GM18861 (cell line): ENCODE measurements around the gene FKBP1B.
"Not testable (repeated sequence)": the region's sequence is repeated elsewhere in the genome, so short reads cannot be mapped to it uniquely, and the experiment has no call there.

Source experiments
- ATAC-seq: cut with Tn5 transposase; IDR thresholded peaks from one replicate; pipeline ENCODE4 v1.9.1; 2021; ENCODE audit not compliant: unreplicated experiment

FKBP1B gene

DNA sequence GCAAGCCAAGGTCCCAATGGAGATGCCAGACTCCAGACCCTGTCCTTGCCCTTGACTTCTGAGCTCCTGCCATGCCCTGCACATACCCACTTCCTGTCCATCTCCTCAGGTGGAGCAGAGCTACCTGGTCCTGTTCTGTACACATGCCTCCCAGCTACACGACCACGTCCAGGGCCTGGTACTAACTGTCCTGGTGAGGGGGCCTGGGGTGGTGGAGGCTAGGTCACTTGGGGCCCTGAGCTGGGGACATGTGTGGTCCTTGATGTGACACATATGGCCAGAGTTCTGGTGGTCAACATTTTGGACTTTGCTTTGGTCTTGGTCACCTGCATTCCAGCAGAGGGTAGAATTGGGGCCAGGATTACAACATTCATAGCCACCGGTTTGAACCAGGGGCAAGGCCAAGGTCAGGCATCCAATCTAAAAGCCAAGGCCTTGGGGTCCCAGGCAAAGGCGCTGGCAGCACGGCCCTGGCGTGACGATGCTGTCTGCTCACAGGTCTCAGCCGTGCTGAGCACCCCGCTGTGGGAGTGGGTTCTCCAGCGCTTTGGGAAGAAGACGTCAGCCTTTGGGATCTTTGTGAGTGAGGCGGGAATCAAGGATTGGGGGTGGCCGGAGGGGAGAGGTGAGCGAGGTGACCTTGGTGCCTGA is 27.1 kb upstream of the FKBP1B start:
- no peak for ATAC-seq

DNA sequence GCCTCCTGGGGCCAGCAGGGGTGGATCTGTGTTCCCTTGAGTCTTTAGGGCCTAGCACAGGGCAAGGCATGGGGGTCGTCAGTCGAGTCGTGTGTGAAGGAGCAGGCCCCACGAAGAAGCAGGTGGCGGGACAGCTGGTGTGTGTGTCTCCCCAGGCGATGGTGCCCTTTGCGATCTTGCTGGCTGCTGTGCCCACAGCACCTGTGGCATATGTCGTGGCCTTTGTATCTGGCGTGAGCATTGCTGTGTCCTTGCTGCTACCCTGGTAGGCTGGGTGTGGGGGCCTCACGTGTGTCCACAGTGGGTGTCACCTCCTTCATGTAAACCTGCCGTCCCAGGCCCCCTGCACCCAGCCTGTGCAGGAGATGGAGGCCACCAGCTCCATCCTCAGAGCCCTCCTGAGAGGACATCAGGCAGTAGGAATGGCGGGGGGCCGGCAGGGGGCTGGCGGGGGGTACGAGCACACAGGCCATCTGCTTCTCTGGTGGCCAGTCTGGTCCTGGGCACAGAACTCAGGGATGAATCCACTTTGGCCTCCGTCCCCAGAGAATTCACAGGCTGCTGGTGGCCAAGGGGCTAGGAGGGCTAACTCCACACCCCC is 26.5 kb upstream of the FKBP1B start:
- no peak for ATAC-seq

DNA sequence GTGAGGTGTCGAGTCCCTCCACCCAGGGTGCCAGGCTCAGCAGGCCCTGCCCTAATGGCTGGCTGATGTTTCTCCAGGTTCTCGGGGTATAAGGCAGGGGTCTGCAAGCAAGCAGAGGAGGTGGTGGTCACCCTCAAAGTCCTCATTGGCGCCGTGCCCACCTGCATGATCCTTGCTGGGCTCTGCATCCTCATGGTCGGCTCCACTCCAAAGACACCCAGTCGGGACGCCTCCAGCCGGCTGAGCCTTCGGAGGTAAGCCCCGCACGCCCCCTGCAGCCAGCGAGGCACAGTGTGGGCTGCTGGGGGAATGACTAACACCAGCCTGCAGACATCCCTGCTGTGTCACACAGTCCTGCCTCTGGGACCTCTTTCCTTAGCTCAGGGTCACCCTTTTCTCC is 25.5 kb upstream of the FKBP1B start:
- no peak for ATAC-seq

DNA sequence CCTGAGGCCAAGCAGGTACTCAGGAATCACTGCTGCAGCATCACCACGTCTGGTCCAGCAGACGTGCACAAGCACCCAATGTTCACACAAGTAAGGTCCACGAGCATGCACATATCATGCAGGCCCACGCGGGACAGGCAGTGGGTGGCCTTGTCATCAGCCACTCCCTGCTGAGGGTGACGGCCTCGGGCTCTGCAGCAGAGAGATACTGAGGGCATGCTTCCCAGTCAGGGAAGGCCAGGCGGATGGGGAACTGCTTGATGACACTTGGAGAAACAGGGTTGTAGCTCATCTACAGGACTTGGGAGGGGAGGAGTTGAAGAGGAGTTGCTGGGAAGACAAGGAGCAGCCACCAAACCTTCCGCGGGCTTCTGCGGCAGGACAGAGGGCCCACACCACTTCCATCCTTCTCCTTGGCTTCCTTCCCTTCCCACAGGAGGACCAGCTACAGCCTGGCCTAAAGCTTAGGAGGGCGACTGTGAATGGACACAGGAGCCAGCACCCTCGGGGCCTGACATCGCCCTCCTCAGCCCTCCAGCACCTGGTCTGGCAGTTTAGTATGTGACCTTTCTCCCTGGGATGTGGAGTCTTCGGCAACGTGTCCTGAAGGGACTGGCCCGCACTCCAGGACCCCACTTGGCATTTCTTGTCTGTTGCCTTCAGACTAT is 24.4 kb upstream of the FKBP1B start:
- ATAC-seq, result no peak

DNA sequence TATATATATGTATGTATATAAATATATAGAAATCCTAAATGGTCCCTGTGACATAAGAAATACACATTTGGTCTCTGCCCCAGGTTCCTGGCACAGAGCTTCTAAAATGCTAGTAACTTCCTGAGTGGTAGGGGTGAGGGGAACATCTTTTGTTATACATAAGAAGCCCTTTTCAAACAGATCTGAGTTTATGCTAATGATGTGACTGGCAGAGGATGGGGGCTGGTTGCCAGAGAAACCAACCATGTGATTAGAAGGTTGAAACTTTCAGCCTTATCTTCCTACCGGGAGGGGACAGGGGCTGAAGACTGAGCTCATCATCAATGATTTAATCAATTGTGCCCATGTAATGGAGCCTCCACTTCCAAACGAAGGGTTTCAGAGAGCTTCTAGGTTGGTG is 23.3 kb upstream of the FKBP1B start:
- ATAC-seq, result no peak

DNA sequence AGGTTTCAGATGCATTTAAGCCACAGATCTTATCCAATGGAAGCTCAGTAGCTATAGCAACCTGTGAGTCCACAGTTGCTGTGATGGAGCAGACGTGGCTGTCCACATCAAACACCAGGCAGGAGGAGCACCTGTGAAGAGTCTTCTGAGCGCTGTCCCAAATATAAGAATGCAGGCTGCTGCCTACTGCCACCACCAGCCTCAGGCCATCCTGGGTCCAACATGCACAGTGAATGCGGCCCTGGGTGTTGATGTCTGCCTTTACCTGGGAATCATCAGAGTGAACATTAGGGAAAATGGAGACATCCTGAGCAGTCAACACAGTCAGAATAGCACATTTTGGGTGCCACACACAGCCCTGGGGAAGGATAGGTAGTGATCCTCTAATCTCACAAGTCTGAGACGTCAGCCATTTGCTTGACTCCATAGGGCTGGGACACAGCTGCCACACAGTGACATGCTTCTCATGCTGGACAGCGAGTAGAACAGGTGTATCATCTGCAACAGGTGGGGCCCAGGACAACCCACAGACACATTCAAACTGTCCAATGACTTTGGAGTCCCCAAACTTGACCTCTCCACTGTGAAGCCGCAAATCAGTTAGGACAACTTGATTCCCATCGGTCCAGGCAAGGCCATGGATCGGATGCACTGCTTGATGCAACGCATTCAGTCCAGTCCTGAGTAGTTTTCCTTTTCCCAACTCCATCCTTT is 10.6 kb upstream of the FKBP1B start:
- ATAC-seq, result no peak

DNA sequence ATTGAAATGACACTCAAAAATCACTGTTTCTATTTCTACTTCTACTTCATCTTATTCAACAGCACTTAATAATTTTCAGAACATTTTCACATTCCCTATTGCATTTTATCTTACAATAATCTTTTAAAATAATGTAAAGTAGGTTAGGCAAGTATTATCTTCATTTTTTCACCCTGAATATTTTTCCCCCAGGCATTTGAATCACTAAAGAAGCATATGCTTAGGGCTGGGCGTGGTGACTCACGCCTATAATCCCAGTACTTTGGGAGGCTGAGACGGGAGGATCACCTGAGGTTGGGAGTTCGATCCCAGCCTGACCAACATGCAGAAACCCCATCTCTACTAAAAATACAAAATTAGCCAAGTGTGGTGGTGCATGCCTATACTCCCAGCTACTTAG is 9.0 kb upstream of the FKBP1B start:
- no peak for ATAC-seq

DNA sequence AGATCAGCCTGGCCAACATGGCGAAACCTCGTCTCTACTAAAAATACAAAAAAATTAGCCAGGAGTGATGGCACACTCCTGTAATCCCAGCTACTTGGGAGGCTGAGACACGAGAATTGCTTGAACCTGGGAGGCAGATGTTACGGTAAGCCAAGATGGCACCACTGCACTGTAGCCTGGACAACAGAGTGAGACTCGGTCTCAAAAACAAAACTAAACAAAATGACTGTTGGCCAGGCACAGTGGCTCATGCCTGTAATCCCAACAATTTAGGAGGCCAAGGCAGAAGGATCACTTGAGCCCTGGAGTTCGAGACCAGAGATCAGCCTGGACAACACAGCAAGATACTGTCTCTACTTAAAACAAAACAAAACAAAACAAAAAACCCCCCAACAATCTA is 6.4 kb upstream of the FKBP1B start:
- ATAC-seq, result not testable (repeated sequence)

DNA sequence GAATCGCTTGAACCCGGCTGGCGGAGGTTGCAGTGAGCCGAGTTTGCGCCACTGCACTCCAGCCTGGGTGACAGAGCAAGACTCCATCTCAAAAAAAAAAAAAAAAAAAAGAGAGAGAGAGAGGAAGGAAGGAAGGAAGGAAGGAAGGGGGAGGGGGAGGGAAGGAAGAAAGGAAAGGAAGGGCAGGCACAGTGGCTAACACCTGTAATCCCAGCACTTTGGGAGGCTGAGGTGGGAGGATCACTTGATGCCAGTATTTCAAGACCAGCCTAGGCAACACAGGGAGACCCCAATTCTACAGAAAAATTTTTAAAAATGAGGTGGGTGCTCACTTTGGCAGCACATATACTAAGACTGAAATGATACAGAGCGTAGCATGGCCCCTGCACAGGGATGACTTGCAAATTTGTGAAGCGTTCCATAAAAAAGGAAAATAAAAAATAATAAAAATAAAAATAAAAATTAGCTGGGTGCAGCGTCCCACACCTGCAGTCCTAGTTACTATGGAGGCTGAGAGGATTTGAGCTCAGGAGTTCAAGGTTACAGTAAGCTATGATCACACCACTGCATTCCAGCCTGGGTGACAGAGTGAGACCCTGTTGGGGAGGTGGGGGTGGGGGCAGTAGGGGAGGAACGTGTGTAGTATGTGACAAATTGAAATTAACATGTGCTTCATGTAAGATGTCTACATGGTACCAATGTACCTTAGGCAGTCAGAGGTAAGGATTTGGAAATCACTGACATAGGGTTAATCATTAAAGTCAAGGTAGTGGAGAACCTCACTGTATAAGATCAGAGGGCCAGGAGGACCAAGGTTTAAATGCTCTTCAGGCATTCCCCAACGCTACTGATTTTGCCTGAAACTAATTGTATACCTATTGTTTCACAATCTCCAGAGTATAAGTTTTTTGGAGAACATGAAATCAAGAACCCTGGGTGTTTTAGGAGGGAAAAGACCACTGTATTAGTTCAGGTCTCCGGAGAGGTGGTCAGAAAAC is 3.7 kb upstream of the FKBP1B start:
- ATAC-seq, result no peak

DNA sequence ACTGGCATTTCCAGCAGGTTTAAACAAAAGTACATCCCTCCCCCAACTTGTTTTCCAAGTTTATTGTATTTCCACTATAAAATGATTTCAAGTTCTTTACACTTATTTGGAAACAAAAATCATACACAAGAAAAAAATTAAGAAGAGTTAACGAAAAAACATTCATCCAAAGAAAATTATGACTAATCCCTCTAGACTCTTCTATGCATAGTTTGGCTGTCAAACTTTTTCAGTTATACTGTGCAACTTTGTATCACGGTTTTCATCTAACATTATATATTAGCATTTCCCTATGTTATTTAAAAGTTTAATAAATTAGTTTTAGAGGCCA is 3.0 kb upstream of the FKBP1B start:
- no peak for ATAC-seq

DNA sequence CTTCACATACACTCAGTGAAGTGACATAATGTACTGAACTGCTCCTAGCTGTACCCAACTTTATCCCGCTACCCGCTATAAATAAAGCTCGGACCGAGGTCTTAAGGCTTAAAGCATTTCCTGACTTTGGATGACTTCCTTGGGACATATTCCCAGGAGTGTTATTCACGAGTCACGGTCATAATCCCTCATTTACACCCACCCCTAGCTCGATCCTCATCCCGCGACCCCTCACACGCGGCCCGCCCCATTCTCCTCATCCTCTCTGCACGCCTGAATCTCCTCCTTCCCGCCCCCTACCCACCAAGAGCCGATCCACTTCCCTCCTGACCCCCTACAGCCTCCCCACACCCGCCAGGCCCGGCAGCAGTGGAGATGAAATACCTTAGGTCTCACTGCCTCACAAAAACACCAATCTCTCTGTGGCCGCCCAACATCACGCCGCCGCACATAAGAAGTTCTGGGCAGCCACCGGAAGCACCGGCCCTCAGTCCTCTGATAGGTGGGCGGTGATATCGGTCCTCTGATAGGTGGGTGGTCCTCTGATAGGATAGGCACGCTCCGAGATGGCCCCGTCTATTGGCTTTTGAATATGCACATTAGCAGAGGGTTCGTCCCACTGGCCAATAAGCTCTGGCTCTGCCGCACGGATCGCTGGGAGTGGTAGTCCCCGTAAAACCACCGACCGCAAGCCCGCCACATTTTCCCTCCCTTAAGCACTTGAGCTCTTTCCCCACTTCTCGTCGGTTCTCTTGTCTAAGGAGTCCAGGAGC is 2.4 kb upstream of the FKBP1B start, which contains the start of gene WDCP:
Gene WDCP, minus strand, starts transcription at position 462 of the 773 bp plus-strand sequence. CDS start 7,897 bp downstream, outside the sequence.
- peak; percentile 96 for ATAC-seq

DNA sequence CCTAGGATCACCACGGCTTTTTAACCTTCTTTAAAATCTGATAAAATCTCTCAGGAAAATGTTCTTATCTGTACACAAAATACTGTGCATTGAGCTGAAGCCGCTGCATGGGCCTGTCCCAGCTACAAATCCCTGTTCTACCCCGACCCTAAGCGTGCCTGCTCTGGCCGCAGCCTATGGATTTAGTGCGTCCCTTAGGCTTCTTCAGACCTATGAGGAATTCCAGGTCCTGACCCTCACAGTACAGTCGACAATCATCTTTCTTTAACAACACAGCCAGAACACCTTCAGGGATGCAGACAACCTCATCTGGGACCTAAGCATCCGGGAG is 1.9 kb upstream of the FKBP1B start:
- ATAC-seq, result no peak

DNA sequence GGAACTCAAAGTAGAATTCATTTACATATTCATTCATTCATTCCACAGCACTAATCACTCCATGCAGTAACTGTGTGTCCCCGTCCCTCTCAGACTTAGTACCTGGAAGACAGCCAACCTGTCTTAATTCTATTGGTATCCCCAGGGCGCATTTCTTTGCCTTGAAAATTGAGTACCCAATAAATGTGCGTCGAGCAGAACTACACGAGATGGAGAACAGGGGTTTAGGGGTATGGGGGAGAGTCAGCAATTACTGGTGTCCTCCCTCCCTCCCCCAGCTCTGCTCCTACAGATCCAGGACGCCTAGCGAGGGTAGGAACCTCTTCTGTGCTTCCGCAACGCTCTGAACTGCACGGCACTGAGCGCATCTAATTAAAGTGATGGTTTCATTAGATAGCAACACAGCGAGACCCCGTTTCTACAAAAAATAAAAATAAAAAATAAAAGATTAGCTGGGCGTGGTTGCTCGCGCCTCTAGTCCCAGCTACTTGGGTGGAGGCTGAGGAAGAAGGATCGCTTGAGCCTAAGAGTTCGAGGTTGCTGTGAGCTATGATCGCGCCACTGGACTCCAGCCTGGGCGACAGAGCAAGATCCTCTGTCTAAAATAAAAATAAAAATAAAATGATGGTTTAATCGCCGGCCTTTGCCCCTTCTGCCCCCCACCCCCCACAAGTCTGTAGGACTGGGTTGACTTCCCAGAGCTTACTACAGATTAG is 614 bp upstream of the FKBP1B start:
- ATAC-seq, result no peak

DNA sequence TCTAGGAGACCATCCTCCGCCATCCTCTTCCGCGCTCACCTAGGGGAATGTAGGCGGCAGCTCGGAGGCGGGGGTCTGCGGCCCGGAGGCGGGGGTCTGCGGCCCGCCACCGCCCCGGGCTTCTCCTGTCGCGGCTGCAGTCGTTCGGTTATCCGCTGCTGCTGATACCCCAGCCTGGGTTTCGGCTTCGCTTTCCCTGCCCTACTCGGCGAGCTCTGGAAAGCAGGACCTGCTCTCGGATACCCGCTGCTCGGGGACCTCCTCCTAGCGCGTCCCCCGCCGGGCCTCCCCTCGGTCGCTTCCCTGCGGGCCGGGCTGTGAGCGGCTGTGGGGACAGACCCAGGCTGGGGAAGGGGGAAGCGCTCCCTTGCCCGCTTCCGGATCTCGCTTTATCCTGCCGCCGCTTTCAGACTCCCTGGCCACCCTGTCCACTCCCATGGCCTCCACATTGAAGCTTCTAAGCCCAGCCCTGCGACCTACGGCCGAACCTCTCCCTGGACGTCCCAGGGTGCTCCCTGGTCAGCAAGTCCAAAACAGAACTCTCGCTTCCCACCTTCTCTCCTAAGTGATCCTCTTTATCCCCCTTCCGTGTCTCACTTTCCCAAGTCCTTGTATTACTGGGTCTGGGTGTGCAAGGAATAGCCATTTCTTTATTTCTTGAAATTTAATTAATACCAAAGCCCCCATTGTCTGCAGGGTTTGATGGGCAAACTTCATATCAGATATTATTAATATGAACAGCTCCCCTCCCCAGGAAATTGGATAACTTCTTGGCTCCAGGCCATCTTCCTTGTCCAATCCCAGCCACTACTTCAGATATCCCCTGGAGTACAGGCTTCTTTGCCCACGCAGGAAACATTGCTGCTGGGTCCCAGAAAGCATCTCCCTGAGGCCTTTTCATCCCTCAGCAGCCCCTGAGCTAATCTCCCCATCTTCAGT is 769 bp downstream of the FKBP1B start:
- no peak for ATAC-seq

DNA sequence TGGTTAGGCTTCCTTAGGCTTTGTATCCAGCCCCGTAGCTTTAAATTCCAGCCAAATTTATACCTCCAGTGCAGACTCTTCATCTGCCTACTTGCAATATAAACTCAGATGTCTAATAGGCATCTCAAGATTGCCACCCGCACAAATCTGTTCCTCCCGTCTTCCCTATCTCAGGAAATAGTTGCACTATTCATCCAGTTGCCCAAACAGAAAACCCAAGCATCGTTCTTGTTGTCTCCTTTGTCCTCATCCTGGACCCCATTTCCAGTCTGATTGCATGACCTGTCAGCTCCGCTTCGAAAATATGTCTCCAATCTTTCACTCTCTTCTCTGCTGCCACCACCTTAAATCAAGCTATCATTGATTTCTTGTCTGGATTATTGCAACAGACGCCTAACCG is 2.3 kb downstream of the FKBP1B start:
- no peak for ATAC-seq

DNA sequence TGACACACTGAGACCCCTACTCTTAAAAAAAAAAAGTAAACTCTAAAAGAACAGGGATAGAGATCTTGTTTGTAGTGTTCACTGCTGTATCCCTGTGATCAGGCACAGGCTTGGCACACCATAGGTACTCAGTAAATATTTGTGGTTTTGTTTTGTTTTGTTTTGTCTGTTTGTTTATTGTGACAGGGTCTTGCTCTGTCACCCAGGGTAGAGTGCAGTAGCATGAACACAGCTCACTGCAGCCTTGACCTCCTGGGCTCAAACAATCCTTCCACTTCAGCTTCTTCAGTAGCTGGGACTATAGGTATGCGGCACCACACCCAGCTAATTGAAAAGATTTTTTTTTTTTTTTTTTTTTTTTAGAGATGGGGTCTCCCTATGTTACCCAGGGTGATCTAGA is 3.4 kb downstream of the FKBP1B start:
- ATAC-seq, result no peak

DNA sequence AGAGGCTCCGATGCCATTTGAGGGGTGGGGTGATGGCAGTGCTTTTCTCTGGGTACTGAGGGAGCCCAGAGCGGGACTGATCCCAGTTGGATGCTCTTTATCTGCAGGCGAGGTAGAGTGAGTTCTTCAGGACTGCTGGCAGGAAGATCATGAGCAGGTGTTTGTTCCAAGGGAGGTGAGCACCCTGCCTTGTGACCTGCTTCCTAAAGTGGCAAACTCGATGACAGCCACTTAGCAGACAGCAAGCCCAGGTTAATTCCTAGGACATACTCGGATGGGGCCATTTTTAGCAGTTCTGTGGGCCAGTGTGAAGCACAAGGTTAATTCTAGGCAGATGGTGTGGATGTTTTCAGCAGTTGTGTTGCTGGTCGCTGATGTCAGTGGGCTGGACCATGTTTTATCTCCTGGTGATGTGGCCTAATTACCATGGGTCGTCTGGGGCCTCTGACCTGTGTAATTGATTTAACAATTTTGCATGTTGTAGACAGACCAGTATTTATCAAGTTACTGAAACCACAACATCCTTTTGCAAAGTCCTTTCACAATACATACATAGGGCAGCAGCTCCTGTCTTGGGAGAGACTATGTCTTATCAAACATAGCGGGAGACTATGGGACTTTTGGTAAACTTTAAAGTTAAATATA is 4.9 kb downstream of the FKBP1B start:
- no peak for ATAC-seq

DNA sequence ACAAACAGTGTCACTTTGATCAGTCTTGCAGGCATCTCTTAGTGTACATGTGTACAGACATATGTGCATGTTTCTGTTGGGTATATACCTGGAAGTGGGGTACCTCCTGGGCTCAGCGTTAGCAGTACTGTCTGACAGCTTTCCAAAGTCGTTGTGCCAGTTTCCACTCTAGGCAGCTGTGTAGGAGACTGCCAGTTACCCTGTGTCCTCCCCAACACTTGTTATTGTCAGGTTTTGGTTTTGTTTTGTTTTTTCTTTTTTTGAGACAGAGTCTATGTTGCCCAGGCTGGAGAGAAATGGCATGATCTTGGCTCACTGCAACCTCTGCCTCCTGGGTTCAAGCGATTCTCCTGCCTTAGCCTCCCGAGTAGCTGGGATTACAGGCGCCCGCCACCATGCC is 6.2 kb downstream of the FKBP1B start:
- ATAC-seq, result no peak
